Jurkat, Clone E6-1 (cell line): ENCODE results near the gene SFT2D3.

Experiments
- DNase-seq: peaks from one replicate; pipeline ENCODE4 v3.0.0-alpha.2; 2011; ENCODE audit warnings: low read depth, low spot score
- H3K4me3 ChIP-seq: 2 replicates; pipeline ENCODE4 v1.5.1; 2011; ENCODE audit warnings: mild to moderate bottlenecking, low read length, control low read depth, moderate library complexity

The SFT2D3 gene

GRCh38 chr2:127679680-127680361 lies 21.5 kb upstream of the SFT2D3 start:
- no peak overlapping the region for H3K4me3 ChIP-seq
- no peak for DNase-seq

GRCh38 chr2:127680706-127681287 lies 20.5 kb upstream of the SFT2D3 start:
- H3K4me3 ChIP-seq, result no peak overlapping the region
- DNase-seq, result no peak

GRCh38 chr2:127681288-127681804 lies 20.0 kb upstream of the SFT2D3 start:
- DNase-seq, result no peak
- no peak overlapping the region for H3K4me3 ChIP-seq

GRCh38 chr2:127681976-127682857 lies 19.1 kb upstream of the SFT2D3 start:
- no peak for DNase-seq
- no peak overlapping the region for H3K4me3 ChIP-seq

- no peak for DNase-seq
- H3K4me3 ChIP-seq, result no peak overlapping the region
Measured at GRCh38 chr2:127683056-127683455, 18.2 kb upstream of the SFT2D3 start.

- DNase-seq, result no peak
- no peak overlapping the region for H3K4me3 ChIP-seq
Measured at GRCh38 chr2:127683757-127684156, 17.5 kb upstream of the SFT2D3 start.

- no peak for DNase-seq
- H3K4me3 ChIP-seq, result no peak overlapping the region
Measured at GRCh38 chr2:127685410-127686080, 15.8 kb upstream of the SFT2D3 start.

GRCh38 chr2:127688405-127688804 lies 12.9 kb upstream of the SFT2D3 start:
- H3K4me3 ChIP-seq, result no peak overlapping the region
- no peak for DNase-seq

GRCh38 chr2:127690696-127691095 lies 10.6 kb upstream of the SFT2D3 start:
- H3K4me3 ChIP-seq, result no peak overlapping the region
- no peak for DNase-seq

GRCh38 chr2:127694986-127695385 lies 6.3 kb upstream of the SFT2D3 start:
- no peak overlapping the region for H3K4me3 ChIP-seq
- no peak for DNase-seq

GRCh38 chr2:127695491-127696472 lies 5.5 kb upstream of the SFT2D3 start:
- no peak overlapping the region for H3K4me3 ChIP-seq
- no peak for DNase-seq

GRCh38 chr2:127697482-127698180 lies 3.7 kb upstream of the SFT2D3 start:
- no peak overlapping the region for H3K4me3 ChIP-seq
- DNase-seq, result no peak

GRCh38 chr2:127698553-127699355 lies 2.5 kb upstream of the SFT2D3 start:
- no peak for DNase-seq
- no peak overlapping the region for H3K4me3 ChIP-seq

- DNase-seq, result peak; percentile 8
- peak overlapping the region; percentile 65 for H3K4me3 ChIP-seq
Measured at GRCh38 chr2:127700527-127701192, 637 bp upstream of the SFT2D3 start.

GRCh38 chr2:127701651-127702394 lies 526 bp downstream of the SFT2D3 start:
- peak overlapping the region; percentile 65 for H3K4me3 ChIP-seq
- DNase-seq, result peak; percentile 71
